ENCODE data around the gene F13A1.

F13A1 gene

DNA sequence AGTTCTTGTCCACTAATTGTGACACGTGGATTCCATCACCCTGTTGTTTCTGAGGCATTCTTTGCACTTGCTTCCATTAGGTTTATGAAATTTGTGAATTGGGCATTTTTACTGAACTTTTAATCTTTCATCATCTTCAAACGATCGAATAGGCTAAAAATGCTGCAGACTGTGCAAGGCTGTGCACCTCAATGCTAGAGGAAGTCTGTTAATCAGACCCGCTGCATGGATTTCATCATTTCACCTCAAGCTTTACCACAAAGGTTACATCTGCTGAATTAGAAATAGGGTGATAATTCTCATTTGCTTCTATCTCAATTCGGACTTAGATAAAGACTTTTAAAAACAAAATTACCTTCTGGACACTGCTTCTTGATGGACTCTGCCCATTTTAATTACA is 27.8 kb upstream of the F13A1 start:
- no peaks in the 10 kb centered on the region for H3K36me3 ChIP-seq (ENCODE audit: insufficient read depth, low read length)
- no peak overlapping the region for H3K9ac ChIP-seq (ENCODE audit: low read depth, low read length)
- no peaks in the 10 kb centered on the region for H3K27me3 ChIP-seq (ENCODE audit: insufficient read depth, low read length)
- 93% methylated on average over 5 of the region's 5 CpGs for WGBS
- no peak overlapping the region for H3K27ac ChIP-seq (ENCODE audit: low read depth, low read length)
- H3K9me3 ChIP-seq (ENCODE audit: insufficient read depth, low read depth, low read length) = no peaks in the 10 kb centered on the region
- H3K4me1 ChIP-seq (ENCODE audit: insufficient read depth, low read length) = no peaks in the 10 kb centered on the region
- H3K4me3 ChIP-seq (ENCODE audit: low read length) = no peak overlapping the region

DNA sequence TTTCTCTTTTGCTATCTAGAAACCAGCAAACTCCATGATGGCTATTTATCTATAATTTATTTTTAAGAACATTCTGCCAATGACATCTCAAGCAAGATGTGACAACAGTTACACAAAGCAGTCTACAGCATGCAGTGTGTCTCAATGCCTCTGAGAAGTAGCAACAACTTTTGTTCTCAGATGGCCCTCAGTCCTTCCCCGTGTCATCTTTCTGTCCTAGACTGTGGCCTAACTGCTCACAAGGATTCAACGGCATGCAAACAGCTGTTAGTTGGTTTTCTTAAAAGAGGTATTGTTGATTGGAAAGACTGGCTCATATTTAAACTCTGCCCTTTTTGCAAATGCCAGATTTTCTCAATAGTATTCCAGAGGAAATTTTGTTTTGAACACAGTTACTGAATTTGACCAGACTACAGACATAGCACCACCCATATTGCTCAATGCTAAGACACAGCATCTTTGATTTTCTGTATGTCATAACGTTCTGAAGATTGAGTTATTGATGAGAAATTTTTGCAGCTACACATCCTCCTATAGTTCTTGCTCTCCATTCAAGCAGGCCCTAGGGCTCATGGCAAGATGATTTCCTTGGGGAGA is 26.1 kb upstream of the F13A1 start:
- Histone ChIP-seq H3K9ac (ENCODE audit: low read depth, low read length) (no peak overlapping the region), H3K27me3 (ENCODE audit: insufficient read depth, low read length) (no peaks in the 10 kb centered on the region)
- WGBS = 90% methylated on average over 2 of the region's 3 CpGs

DNA sequence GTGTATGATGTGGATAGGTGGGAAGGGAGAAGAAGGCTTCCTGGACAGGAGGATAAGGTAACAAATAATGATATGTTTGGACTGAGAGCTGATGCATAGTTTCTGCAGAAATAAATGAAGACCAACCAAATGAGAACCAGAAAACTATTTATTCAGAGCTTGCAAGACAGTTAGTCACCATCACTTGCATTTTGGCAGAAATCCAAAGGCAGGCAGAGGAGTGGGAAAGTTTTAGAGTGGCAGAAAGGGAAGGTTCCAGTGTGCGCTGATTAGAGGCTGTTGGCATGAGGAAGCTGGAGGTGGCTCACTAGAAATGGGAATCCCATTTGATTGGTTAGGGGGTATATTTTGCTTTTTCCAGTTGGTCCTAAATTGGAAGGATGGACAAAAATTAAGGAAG is 13.0 kb upstream of the F13A1 start:
- Histone ChIP-seq H3K9ac (ENCODE audit: low read depth, low read length) (no peak overlapping the region), H3K4me1 (ENCODE audit: insufficient read depth, low read length) (no peaks in the 10 kb centered on the region), H3K9me3 (ENCODE audit: insufficient read depth, low read depth, low read length) (no peaks in the 10 kb centered on the region), H3K27me3 (ENCODE audit: insufficient read depth, low read length) (no peaks in the 10 kb centered on the region), H3K27ac (ENCODE audit: low read depth, low read length) (no peak overlapping the region), H3K36me3 (ENCODE audit: insufficient read depth, low read length) (no peaks in the 10 kb centered on the region), H3K4me3 (ENCODE audit: low read length) (no peak overlapping the region)
- WGBS = 97% methylated on average over 1 of the region's 1 CpG

More for the DNA sequence above, 26.1 kb upstream of the F13A1 start:
- H3K36me3 ChIP-seq (ENCODE audit: insufficient read depth, low read length) = no peaks in the 10 kb centered on the region
- H3K27ac ChIP-seq (ENCODE audit: low read depth, low read length) = no peak overlapping the region
- no peaks in the 10 kb centered on the region for H3K4me1 ChIP-seq (ENCODE audit: insufficient read depth, low read length)
- no peak overlapping the region for H3K4me3 ChIP-seq (ENCODE audit: low read length)
- H3K9me3 ChIP-seq (ENCODE audit: insufficient read depth, low read depth, low read length) = no peaks in the 10 kb centered on the region

GRCh38 chr6:6332811-6333244 is 12.4 kb upstream of the F13A1 start:
- WGBS = 96% methylated on average over 3 of the region's 3 CpGs
- Histone ChIP-seq H3K36me3 (ENCODE audit: insufficient read depth, low read length) (no peaks in the 10 kb centered on the region), H3K9me3 (ENCODE audit: insufficient read depth, low read depth, low read length) (no peaks in the 10 kb centered on the region), H3K4me3 (ENCODE audit: low read length) (no peak overlapping the region), H3K9ac (ENCODE audit: low read depth, low read length) (no peak overlapping the region), H3K4me1 (ENCODE audit: insufficient read depth, low read length) (no peaks in the 10 kb centered on the region), H3K27me3 (ENCODE audit: insufficient read depth, low read length) (no peaks in the 10 kb centered on the region), H3K27ac (ENCODE audit: low read depth, low read length) (no peak overlapping the region)

DNA sequence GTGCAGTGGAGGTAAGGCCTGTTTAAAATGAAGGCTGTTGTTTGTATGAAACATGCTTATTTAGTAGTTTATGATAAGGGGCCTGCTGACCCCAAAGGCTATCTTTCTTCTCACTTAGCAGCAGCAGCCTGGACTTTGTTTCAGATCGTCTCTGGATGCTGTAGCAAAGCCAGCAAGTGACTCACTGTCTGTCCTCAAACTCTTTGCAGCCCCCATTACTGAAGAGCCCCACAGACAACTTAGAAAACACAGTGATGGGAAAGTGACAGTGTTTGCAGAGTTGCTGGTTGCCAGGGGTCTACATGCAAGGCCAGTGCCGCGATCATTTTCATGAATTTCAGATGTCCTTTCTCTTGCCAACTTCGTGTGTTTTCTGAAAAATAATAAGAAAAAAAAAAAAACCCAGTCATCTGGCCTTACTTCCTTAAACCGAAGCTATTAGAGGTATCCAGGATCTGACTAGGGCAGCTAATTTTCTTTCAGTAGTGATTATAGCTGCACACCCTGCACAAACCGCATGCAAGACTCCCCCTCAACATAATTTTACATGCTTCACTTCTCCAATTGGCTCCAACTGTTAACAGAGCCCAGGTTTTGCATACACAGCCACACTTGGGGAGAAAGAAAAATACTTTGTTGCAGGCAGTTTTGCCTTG is 11.6 kb upstream of the F13A1 start:
- Histone ChIP-seq H3K36me3 (ENCODE audit: insufficient read depth, low read length) (no peaks in the 10 kb centered on the region), H3K9ac (ENCODE audit: low read depth, low read length) (no peak overlapping the region), H3K27me3 (ENCODE audit: insufficient read depth, low read length) (no peaks in the 10 kb centered on the region), H3K4me1 (ENCODE audit: insufficient read depth, low read length) (no peaks in the 10 kb centered on the region), H3K27ac (ENCODE audit: low read depth, low read length) (no peak overlapping the region), H3K4me3 (ENCODE audit: low read length) (no peak overlapping the region), H3K9me3 (ENCODE audit: insufficient read depth, low read depth, low read length) (no peaks in the 10 kb centered on the region)
- WGBS = 87% methylated on average over 5 of the region's 6 CpGs

- Histone ChIP-seq H3K9ac (ENCODE audit: low read depth, low read length) (no peak overlapping the region), H3K36me3 (ENCODE audit: insufficient read depth, low read length) (no peaks in the 10 kb centered on the region), H3K9me3 (ENCODE audit: insufficient read depth, low read depth, low read length) (no peaks in the 10 kb centered on the region), H3K4me1 (ENCODE audit: insufficient read depth, low read length) (no peaks in the 10 kb centered on the region), H3K27ac (ENCODE audit: low read depth, low read length) (no peak overlapping the region), H3K4me3 (ENCODE audit: low read length) (no peak overlapping the region), H3K27me3 (ENCODE audit: insufficient read depth, low read length) (no peaks in the 10 kb centered on the region)
- WGBS = 96% methylated on average over 6 of the region's 6 CpGs
These were observed 10.9 kb upstream of the F13A1 start for GRCh38 chr6:6331393-6331792.

GRCh38 chr6:6330407-6330806 is 9.9 kb upstream of the F13A1 start:
- 94% methylated on average over 1 of the region's 1 CpG for WGBS
- Histone ChIP-seq H3K9me3 (ENCODE audit: insufficient read depth, low read depth, low read length) (no peaks in the 10 kb centered on the region), H3K4me3 (ENCODE audit: low read length) (no peak overlapping the region), H3K9ac (ENCODE audit: low read depth, low read length) (no peak overlapping the region), H3K36me3 (ENCODE audit: insufficient read depth, low read length) (no peaks in the 10 kb centered on the region), H3K4me1 (ENCODE audit: insufficient read depth, low read length) (no peaks in the 10 kb centered on the region), H3K27ac (ENCODE audit: low read depth, low read length) (no peak overlapping the region), H3K27me3 (ENCODE audit: insufficient read depth, low read length) (no peaks in the 10 kb centered on the region)

DNA sequence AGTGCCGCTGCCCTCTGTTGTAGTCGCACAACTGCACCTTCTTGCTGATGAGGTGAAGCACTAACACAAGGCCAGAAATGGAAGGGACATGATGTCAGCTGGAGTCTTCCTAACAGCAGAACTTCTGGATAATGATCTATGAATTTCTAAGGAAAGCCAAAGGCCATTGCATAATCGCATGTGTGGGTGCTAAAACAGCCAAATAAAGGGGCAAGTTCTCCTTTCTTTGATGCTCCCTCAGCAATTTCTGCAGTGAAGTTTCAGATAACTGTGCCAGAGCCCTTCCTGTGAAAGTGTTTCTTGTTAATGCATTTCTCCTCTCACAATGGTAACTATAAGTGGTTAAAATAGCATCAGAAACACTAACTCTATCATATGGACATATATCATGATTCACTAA is 8.0 kb upstream of the F13A1 start:
- Histone ChIP-seq H3K4me1 (ENCODE audit: insufficient read depth, low read length) (no peaks in the 10 kb centered on the region), H3K9me3 (ENCODE audit: insufficient read depth, low read depth, low read length) (no peaks in the 10 kb centered on the region), H3K36me3 (ENCODE audit: insufficient read depth, low read length) (no peaks in the 10 kb centered on the region), H3K27me3 (ENCODE audit: insufficient read depth, low read length) (no peaks in the 10 kb centered on the region), H3K4me3 (ENCODE audit: low read length) (no peak overlapping the region), H3K9ac (ENCODE audit: low read depth, low read length) (no peak overlapping the region), H3K27ac (ENCODE audit: low read depth, low read length) (no peak overlapping the region)
- WGBS = 95% methylated on average over 3 of the region's 3 CpGs

- Histone ChIP-seq H3K9me3 (ENCODE audit: insufficient read depth, low read depth, low read length) (no peaks in the 10 kb centered on the region), H3K4me1 (ENCODE audit: insufficient read depth, low read length) (peaks cover 2% of the 10 kb centered on the region; the same call in 1 of the 2 replicates), H3K27me3 (ENCODE audit: insufficient read depth, low read length) (peaks cover 33% of the 10 kb centered on the region), H3K27ac (ENCODE audit: low read depth, low read length) (no peak overlapping the region), H3K4me3 (ENCODE audit: low read length) (no peak overlapping the region), H3K9ac (ENCODE audit: low read depth, low read length) (no peak overlapping the region), H3K36me3 (ENCODE audit: insufficient read depth, low read length) (no peaks in the 10 kb centered on the region)
- 91% methylated on average over 5 of the region's 5 CpGs for WGBS
These were observed 2.9 kb upstream of the F13A1 start for GRCh38 chr6:6323352-6323751.

DNA sequence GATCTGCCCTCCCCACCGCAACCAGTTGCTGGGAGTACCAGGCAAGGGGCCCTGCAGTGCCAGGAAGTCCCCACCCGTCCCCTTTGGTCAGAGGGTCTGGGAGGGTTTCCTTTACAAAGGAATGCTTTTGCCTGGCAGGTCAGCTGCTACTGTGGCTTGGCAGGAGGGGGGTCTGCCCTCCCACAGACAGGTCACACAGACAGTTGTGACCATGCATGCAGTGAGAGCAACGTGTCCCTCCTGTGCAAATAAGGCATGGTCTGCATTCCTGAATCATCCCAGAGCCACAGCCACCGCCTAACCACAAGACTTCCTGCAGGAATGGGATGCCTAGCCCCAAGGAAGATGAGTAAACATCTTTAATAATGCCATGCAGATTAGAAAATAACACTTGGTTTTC is 439 bp upstream of the F13A1 start:
- peak overlapping the region; percentile 58 for H3K4me3 ChIP-seq (ENCODE audit: low read length)
- no peak overlapping the region for H3K9ac ChIP-seq (ENCODE audit: low read depth, low read length)
- peaks cover 8% of the 10 kb centered on the region; the same call in 1 of the 2 replicates for H3K4me1 ChIP-seq (ENCODE audit: insufficient read depth, low read length)
- peaks cover 33% of the 10 kb centered on the region for H3K27me3 ChIP-seq (ENCODE audit: insufficient read depth, low read length)
- no peaks in the 10 kb centered on the region for H3K9me3 ChIP-seq (ENCODE audit: insufficient read depth, low read depth, low read length)
- WGBS = 5% methylated on average over 4 of the region's 4 CpGs
- H3K27ac ChIP-seq (ENCODE audit: low read depth, low read length) = no peak overlapping the region
- no peaks in the 10 kb centered on the region for H3K36me3 ChIP-seq (ENCODE audit: insufficient read depth, low read length)

DNA sequence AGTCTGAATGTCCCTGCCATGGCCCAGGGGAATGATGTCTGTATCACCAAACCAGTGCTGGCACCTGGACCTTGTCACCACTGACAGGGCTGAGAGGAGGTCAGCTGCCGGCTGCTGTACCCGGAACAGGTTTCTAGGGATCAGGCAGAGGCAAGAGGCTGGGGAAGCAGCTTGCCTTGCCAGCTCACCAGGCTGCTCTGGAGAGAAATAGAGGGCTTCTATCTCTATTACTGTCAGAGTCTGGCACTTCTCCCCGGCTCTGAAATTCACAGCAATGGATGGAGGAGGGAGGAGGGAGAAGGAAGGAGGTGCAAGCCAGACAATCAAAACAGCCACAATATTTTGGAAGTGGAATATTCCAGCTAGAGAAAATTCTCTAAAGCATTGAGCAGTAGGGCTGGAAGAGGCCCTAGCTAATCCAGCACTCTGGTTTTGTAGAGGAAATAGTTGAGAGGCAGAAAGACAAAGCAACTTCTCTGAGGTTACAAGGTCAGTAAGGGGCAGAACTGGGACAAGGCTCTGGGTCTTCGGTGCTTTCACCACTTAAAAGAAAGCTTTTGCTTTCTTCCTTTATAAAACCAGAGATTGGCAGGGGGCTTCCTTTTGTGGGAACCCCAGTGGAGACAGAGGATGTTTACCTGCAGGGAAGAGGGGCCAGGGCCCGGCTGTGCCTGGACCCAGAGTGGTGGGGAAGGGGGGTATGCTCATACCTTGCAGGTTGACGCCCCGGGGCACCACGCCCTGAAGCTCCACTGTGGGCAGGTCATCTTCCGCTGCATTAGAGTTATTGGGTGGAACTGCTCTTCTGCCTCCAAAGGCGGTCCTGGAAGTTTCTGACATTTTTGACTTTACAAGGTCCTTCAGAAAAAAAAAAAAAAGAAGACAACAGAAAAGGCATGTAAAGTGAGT is 2.4 kb downstream of the F13A1 start:
- Histone ChIP-seq H3K9me3 (ENCODE audit: insufficient read depth, low read depth, low read length) (no peaks in the 10 kb centered on the region), H3K27me3 (ENCODE audit: insufficient read depth, low read length) (peaks cover 33% of the 10 kb centered on the region), H3K36me3 (ENCODE audit: insufficient read depth, low read length) (no peaks in the 10 kb centered on the region), H3K4me3 (ENCODE audit: low read length) (no peak overlapping the region), H3K4me1 (ENCODE audit: insufficient read depth, low read length) (peaks cover 8% of the 10 kb centered on the region; the same call in 1 of the 2 replicates), H3K27ac (ENCODE audit: low read depth, low read length) (no peak overlapping the region), H3K9ac (ENCODE audit: low read depth, low read length) (no peak overlapping the region)
- WGBS = 48% methylated on average over 10 of the region's 10 CpGs
